Body of pancreas (tissue), 4 donors: ENCODE results near the gene ABCD1.
"Not testable (repeated sequence)": the region's sequence is repeated elsewhere in the genome, so short reads cannot be mapped to it uniquely, and the experiment has no call there.

Source experiments
- POLR2A ChIP-seq, 3 donors: fragments of 450-650 bp; IDR thresholded peaks; one replicate each; pipeline ENCODE4 v1.6.1; 2016; ENCODE audit warnings: antibody characterized with exemption in 3 of 3, mild to moderate bottlenecking in 2 of 3
- TF ChIP-seq, protein P1 (sequence below), 7 experiments: fragments of 450-650 bp in 4 of 7; fragments of 200-600 bp in 3 of 7; sonication (generic) in 3 of 7; IDR thresholded peaks; one replicate each; pipeline ENCODE4 v1.5.1; 2016 to 2019; ENCODE audit warnings: antibody characterized with exemption in 7 of 7

- TF ChIP-seq, protein P1, sequence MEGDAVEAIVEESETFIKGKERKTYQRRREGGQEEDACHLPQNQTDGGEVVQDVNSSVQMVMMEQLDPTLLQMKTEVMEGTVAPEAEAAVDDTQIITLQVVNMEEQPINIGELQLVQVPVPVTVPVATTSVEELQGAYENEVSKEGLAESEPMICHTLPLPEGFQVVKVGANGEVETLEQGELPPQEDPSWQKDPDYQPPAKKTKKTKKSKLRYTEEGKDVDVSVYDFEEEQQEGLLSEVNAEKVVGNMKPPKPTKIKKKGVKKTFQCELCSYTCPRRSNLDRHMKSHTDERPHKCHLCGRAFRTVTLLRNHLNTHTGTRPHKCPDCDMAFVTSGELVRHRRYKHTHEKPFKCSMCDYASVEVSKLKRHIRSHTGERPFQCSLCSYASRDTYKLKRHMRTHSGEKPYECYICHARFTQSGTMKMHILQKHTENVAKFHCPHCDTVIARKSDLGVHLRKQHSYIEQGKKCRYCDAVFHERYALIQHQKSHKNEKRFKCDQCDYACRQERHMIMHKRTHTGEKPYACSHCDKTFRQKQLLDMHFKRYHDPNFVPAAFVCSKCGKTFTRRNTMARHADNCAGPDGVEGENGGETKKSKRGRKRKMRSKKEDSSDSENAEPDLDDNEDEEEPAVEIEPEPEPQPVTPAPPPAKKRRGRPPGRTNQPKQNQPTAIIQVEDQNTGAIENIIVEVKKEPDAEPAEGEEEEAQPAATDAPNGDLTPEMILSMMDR (IDR thresholded peaks at IDR 0.05), result not testable (repeated sequence)
- TF ChIP-seq POLR2A (IDR thresholded peaks at IDR 0.05), result not testable (repeated sequence)
Observed at GRCh38 chrX:153745067-153745433, 20.4 kb downstream of the ABCD1 start.
